Adipocyte (in vitro differentiated cells): Measurements from ENCODE around the gene VPS33B.

ENCODE experiments used
- DNase-seq: peaks from one replicate; pipeline ENCODE4 v3.0.0-alpha.2; 2015; ENCODE audit warnings: low read depth
- H3K27me3 ChIP-seq: replicated peaks from 2 replicates; pipeline ENCODE4 v1.7.0; 2013; ENCODE audit warnings: mild to moderate bottlenecking, low read length, moderate library complexity; ENCODE audit not compliant: control insufficient read depth, insufficient read depth
- H3K36me3 ChIP-seq: 2 replicates; pipeline ENCODE4 v1.7.0; 2013; ENCODE audit warnings: low read length, mild to moderate bottlenecking, moderate library complexity; ENCODE audit not compliant: control insufficient read depth, insufficient read depth, severe bottlenecking
- H3K4me1 ChIP-seq: 2 replicates; pipeline ENCODE4 v1.7.0; 2013; ENCODE audit warnings: mild to moderate bottlenecking, low read length, moderate library complexity; ENCODE audit not compliant: control insufficient read depth, insufficient read depth
- H3K4me3 ChIP-seq: 2 replicates; pipeline ENCODE4 v1.7.0; 2013; ENCODE audit warnings: mild to moderate bottlenecking, low read length, moderate library complexity
- H3K9ac ChIP-seq: 2 replicates; pipeline ENCODE4 v1.7.0; 2013; ENCODE audit warnings: mild to moderate bottlenecking, low read length, moderate library complexity
- H3K9me3 ChIP-seq: 2 replicates; pipeline ENCODE4 v1.7.0; 2013; ENCODE audit warnings: mild to moderate bottlenecking, low read length, moderate library complexity; ENCODE audit not compliant: control insufficient read depth

VPS33B gene

DNA sequence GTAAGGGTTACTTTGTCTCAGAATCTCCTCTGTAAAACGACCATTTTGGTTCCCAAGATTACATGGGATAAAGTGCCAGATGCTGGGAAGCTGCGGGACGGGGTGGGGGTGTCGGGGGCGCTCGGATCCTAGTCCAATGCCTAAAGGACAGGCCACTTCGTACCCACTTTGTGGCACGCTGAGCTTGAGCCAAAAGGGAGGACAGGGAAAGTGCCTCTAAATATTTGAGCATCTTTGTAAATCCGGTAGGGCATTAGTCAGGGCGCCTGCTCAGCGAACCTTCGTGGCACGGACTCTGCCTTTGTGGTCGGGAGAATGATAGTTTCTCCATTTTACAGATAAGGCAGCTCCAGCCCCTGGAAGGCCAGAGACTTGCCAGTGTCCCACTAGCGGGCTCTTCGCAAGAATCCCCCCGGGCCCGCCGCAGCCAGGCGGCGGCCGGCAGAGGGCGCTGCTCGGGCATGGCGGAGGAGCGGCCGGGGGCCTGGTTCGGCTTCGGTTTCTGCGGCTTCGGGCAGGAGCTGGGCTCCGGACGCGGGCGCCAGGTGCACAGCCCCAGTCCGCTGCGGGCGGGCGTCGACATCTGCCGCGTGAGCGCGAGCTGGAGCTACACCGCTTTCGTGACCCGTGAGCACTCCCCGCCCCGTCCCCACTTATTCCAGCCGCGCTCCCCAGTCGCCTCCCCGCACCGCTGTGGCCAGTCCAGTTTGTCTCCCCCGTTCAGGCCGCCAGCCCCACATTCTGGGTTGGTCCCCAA lies 65.9 kb downstream of the VPS33B start:
- Histone ChIP-seq H3K4me1 (peaks cover 16% of the 10 kb centered on the region), H3K9me3 (no peaks in the 10 kb centered on the region), H3K4me3 (peak overlapping the region; percentile 80), H3K27me3 (no peaks in the 10 kb centered on the region), H3K36me3 (peaks cover 32% of the 10 kb centered on the region), H3K9ac (peak overlapping the region; percentile 83)
- DNase-seq, result peak; percentile 91

DNA sequence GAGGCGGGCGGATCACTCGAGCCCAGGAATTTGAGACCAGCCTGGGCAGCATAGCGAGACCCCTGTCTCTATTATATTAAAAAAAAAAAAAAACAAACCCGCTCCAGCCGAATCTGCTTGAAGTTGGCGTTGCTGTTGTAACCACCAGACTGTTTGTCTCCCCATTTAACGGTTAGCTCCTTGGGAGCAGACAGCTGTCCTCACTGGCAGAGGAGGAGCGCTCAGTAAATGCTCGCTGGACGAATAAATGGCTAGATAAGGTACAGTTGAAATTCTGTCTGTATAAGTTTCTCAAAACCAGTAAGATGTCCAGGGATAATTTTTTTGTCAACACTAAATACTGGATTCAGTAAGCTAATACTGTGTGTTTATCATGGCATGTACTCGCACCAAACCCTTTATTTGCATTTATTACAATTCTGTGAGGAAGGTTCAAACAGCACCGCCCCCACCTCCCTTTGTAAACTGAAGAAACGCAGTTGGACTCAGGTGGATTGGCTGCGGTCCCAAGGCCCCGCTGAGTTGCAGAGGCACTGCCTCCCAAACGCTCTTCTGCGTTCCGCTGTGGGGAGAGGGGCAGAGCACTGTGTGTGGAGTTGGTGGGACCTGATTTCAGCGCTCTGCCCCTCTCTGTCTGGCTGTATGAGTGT lies 66.6 kb downstream of the VPS33B start:
- Histone ChIP-seq H3K36me3 (peaks cover 32% of the 10 kb centered on the region), H3K4me1 (peaks cover 16% of the 10 kb centered on the region), H3K9me3 (no peaks in the 10 kb centered on the region), H3K4me3 (peak overlapping the region; percentile 93), H3K9ac (peak overlapping the region; percentile 92), H3K27me3 (no peaks in the 10 kb centered on the region)
- DNase-seq, result no peak

GRCh38 chr15:90954712-90955623 lies 67.4 kb downstream of the VPS33B start, which contains the start of gene RCCD1:
RCCD1 (plus strand) TSS chr15:90954884; CDS start chr15:90956735, 1,851 bp downstream.
- no peaks in the 10 kb centered on the region for H3K9me3 ChIP-seq
- H3K27me3 ChIP-seq, result no peaks in the 10 kb centered on the region
- peak within 1 kb of the TSS; percentile 92 for H3K9ac ChIP-seq
- H3K4me1 ChIP-seq, result peaks cover 16% of the 10 kb centered on the region
- peak; percentile 98 for DNase-seq
- H3K36me3 ChIP-seq, result peaks cover 40% of the 10 kb centered on the region
- peak within 1 kb of the TSS; percentile 93 for H3K4me3 ChIP-seq

- Histone ChIP-seq H3K9me3 (no peaks in the 10 kb centered on the region), H3K4me1 (peaks cover 16% of the 10 kb centered on the region), H3K4me3 (peak overlapping the region; percentile 93), H3K27me3 (no peaks in the 10 kb centered on the region), H3K36me3 (peaks cover 48% of the 10 kb centered on the region), H3K9ac (peak overlapping the region; percentile 92)
- DNase-seq, result no peak
Measured at GRCh38 chr15:90953947-90954711, 68.3 kb downstream of the VPS33B start.

- no peak for DNase-seq
- no peak overlapping the region for H3K9ac ChIP-seq
- peaks cover 54% of the 10 kb centered on the region for H3K36me3 ChIP-seq
- H3K4me3 ChIP-seq, result no peak overlapping the region
- H3K27me3 ChIP-seq, result no peaks in the 10 kb centered on the region
- H3K4me1 ChIP-seq, result peaks cover 16% of the 10 kb centered on the region
- H3K9me3 ChIP-seq, result no peaks in the 10 kb centered on the region
Measured at GRCh38 chr15:90952901-90953677, 69.3 kb downstream of the VPS33B start.

DNA sequence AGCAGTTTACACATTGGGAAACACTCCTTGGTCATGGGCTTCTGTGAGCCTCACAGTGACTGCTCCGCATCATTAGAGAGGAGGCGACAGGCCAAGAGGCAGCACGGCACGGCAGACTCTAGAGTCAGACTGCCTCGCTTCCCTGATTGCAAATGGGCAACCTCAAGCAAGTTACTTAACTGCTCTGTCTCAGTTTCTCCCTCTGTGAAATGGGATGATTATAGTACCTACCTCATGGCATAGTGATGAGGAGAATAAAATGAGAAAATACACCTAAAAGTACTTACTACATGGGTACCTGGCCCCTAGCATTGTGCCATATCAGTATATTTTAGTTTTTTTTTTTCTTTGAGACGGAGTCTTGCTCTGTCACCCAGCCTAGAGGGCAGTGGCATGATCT lies 71.7 kb downstream of the VPS33B start:
- Histone ChIP-seq H3K36me3 (peaks cover 76% of the 10 kb centered on the region), H3K4me3 (no peak overlapping the region), H3K9ac (no peak overlapping the region), H3K9me3 (no peaks in the 10 kb centered on the region), H3K27me3 (no peaks in the 10 kb centered on the region), H3K4me1 (no peaks in the 10 kb centered on the region)
- no peak for DNase-seq

DNA sequence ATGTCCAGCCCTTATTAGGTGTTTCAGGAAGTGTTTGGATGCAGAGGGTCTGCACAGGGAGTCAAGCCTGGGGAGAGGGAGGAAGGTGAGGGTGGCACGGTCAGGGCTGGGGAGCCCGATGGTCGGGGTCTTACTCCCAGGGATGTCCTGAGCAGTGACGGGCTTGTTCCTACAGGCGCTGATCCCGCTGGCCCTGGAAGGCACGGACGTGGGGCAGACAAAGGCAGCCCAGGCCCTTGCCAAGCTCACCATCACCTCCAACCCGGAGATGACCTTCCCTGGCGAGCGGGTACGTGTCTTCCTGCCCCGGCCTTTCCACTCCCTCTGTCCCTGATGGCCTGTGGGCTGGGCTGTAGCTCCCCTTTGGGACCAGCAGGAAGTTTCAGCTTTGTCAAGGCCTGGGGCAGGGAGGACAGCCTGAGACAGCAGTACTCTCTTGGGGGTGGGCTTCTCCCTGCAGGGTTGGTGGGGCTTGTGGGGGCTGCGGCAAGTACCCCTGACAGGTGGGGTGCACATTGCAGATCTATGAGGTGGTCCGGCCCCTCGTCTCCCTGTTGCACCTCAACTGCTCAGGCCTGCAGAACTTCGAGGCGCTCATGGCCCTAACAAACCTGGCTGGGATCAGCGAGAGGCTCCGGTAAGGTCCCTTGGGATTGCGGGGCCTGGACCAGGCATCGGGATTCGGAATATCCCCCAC lies 72.3 kb downstream of the VPS33B start:
- Histone ChIP-seq H3K9me3 (no peaks in the 10 kb centered on the region), H3K4me1 (no peaks in the 10 kb centered on the region), H3K9ac (no peak overlapping the region), H3K4me3 (no peak overlapping the region), H3K36me3 (peaks cover 79% of the 10 kb centered on the region), H3K27me3 (no peaks in the 10 kb centered on the region)
- DNase-seq, result no peak
